SJCRH30 (cell line): Measurements from ENCODE around the gene LRBA. TPM values are rescaled to one million over a fixed set of nuclear protein-coding genes. Genes with fewer than 3 reads are reported as not detected.

ENCODE experiments used
- DNase-seq, 2 experiments: peaks; one replicate each; pipeline ENCODE4 v3.0.0-alpha.2; 2015 to 2020
- H3K27ac ChIP-seq: fragments of 250-450 bp; sonication (Bioruptor Pico); 2 replicates; pipeline ENCODE4 v1.5.1; 2020; ENCODE audit warnings: mild to moderate bottlenecking, moderate library complexity
- H3K27me3 ChIP-seq: fragments of 250-450 bp; sonication (Bioruptor Pico); 2 replicates; pipeline ENCODE4 v1.5.1; 2020; ENCODE audit warnings: mild to moderate bottlenecking, moderate library complexity
- H3K36me3 ChIP-seq: fragments of 250-450 bp; sonication (Bioruptor Pico); 2 replicates; pipeline ENCODE4 v1.5.1; 2020; ENCODE audit warnings: mild to moderate bottlenecking, moderate library complexity
- H3K4me1 ChIP-seq: fragments of 250-450 bp; sonication (Bioruptor Pico); 2 replicates; pipeline ENCODE4 v1.5.1; 2020; ENCODE audit warnings: mild to moderate bottlenecking, moderate library complexity
- H3K4me3 ChIP-seq: fragments of 250-450 bp; sonication (Bioruptor Pico); 2 replicates; pipeline ENCODE4 v1.5.1; 2020; ENCODE audit warnings: mild to moderate bottlenecking, moderate library complexity
- H3K9me3 ChIP-seq: fragments of 250-450 bp; sonication (Bioruptor Pico); replicated peaks from 2 replicates; pipeline ENCODE4 v1.5.1; 2020; ENCODE audit warnings: mild to moderate bottlenecking, moderate library complexity
- total RNA-seq: library from RNA; depleted of rRNA; stranded (reverse); fragments of >200 nt; shearing (Covaris generic); gene quantifications from 2 replicates; pipeline ENCODE4 v1.2.3, GENCODE V29; 2014

The LRBA gene
- total RNA-seq, 1 experiment from 2014 or later = 25.9 TPM

GRCh38 chr4:150325872-150326271, 689.2 kb downstream of the LRBA start:
- no peak for DNase-seq
- H3K36me3 ChIP-seq = no peaks in the 10 kb centered on the region
- H3K9me3 ChIP-seq = no peaks in the 10 kb centered on the region

GRCh38 chr4:150323406-150324325, 691.4 kb downstream of the LRBA start:
- peak; percentile 77 to 90 for DNase-seq
- peak overlapping the region; percentile 79 for H3K27ac ChIP-seq

More at GRCh38 chr4:150325872-150326271, 689.2 kb downstream of the LRBA start:
- Histone ChIP-seq H3K27ac (no peak overlapping the region), H3K27me3 (no peaks in the 10 kb centered on the region), H3K4me3 (no peak overlapping the region), H3K4me1 (peaks cover 13% of the 10 kb centered on the region)

GRCh38 chr4:150322646-150323045, 692.4 kb downstream of the LRBA start:
- no peak overlapping the region for H3K4me3 ChIP-seq
- H3K27ac ChIP-seq = no peak overlapping the region
- peaks cover 13% of the 10 kb centered on the region for H3K4me1 ChIP-seq
- DNase-seq = no peak
- no peaks in the 10 kb centered on the region for H3K27me3 ChIP-seq
- no peaks in the 10 kb centered on the region for H3K36me3 ChIP-seq
- no peaks in the 10 kb centered on the region for H3K9me3 ChIP-seq

More at GRCh38 chr4:150323406-150324325, 691.4 kb downstream of the LRBA start:
- Histone ChIP-seq H3K4me1 (peaks cover 13% of the 10 kb centered on the region), H3K27me3 (no peaks in the 10 kb centered on the region), H3K4me3 (peak overlapping the region; percentile 47), H3K36me3 (no peaks in the 10 kb centered on the region), H3K9me3 (no peaks in the 10 kb centered on the region)

GRCh38 chr4:150321113-150321512, 694.0 kb downstream of the LRBA start:
- Histone ChIP-seq H3K27ac (no peak overlapping the region), H3K27me3 (no peaks in the 10 kb centered on the region), H3K9me3 (no peaks in the 10 kb centered on the region), H3K36me3 (no peaks in the 10 kb centered on the region), H3K4me3 (no peak overlapping the region), H3K4me1 (peaks cover 13% of the 10 kb centered on the region)
- no peak for DNase-seq

- no peak overlapping the region for H3K4me3 ChIP-seq
- no peaks in the 10 kb centered on the region for H3K27me3 ChIP-seq
- no peak overlapping the region for H3K27ac ChIP-seq
- H3K9me3 ChIP-seq = no peaks in the 10 kb centered on the region
- DNase-seq = no peak
- H3K4me1 ChIP-seq = peaks cover 6% of the 10 kb centered on the region; the same call in 1 of the 2 replicates
- H3K36me3 ChIP-seq = no peaks in the 10 kb centered on the region
These were observed 696.1 kb downstream of the LRBA start for GRCh38 chr4:150318971-150319370.

- peaks cover 6% of the 10 kb centered on the region; the same call in 1 of the 2 replicates for H3K4me1 ChIP-seq
- no peaks in the 10 kb centered on the region for H3K27me3 ChIP-seq
- no peak for DNase-seq
- no peaks in the 10 kb centered on the region for H3K36me3 ChIP-seq
- H3K27ac ChIP-seq = no peak overlapping the region
- no peak overlapping the region for H3K4me3 ChIP-seq
- H3K9me3 ChIP-seq = no peaks in the 10 kb centered on the region
These were observed 696.6 kb downstream of the LRBA start for GRCh38 chr4:150318527-150318926.

- H3K4me3 ChIP-seq = no peak overlapping the region
- H3K36me3 ChIP-seq = no peaks in the 10 kb centered on the region
- no peaks in the 10 kb centered on the region for H3K9me3 ChIP-seq
- H3K27me3 ChIP-seq = no peaks in the 10 kb centered on the region
- no peaks in the 10 kb centered on the region for H3K4me1 ChIP-seq
- H3K27ac ChIP-seq = no peak overlapping the region
- no peak for DNase-seq
These were observed 698.5 kb downstream of the LRBA start for GRCh38 chr4:150316332-150317205.

GRCh38 chr4:150315691-150316090, 699.4 kb downstream of the LRBA start:
- DNase-seq = no peak
- no peak overlapping the region for H3K27ac ChIP-seq
- no peaks in the 10 kb centered on the region for H3K36me3 ChIP-seq
- H3K27me3 ChIP-seq = no peaks in the 10 kb centered on the region
- no peaks in the 10 kb centered on the region for H3K9me3 ChIP-seq
- no peaks in the 10 kb centered on the region for H3K4me1 ChIP-seq
- H3K4me3 ChIP-seq = no peak overlapping the region

GRCh38 chr4:150315175-150315574, 699.9 kb downstream of the LRBA start:
- Histone ChIP-seq H3K9me3 (no peaks in the 10 kb centered on the region), H3K4me1 (no peaks in the 10 kb centered on the region), H3K27me3 (no peaks in the 10 kb centered on the region), H3K4me3 (no peak overlapping the region), H3K27ac (no peak overlapping the region), H3K36me3 (no peaks in the 10 kb centered on the region)
- DNase-seq = peak in 1 of 2 experiments; percentile 17

- H3K36me3 ChIP-seq = no peaks in the 10 kb centered on the region
These were observed 701.1 kb downstream of the LRBA start for GRCh38 chr4:150314031-150314430.

GRCh38 chr4:150310159-150310895, 704.8 kb downstream of the LRBA start:
- no peak for DNase-seq
- Histone ChIP-seq H3K36me3 (no peaks in the 10 kb centered on the region), H3K27ac (no peak overlapping the region)

More at GRCh38 chr4:150314031-150314430, 701.1 kb downstream of the LRBA start:
- no peaks in the 10 kb centered on the region for H3K27me3 ChIP-seq
- H3K9me3 ChIP-seq = no peaks in the 10 kb centered on the region
- H3K27ac ChIP-seq = no peak overlapping the region
- H3K4me3 ChIP-seq = no peak overlapping the region
- H3K4me1 ChIP-seq = no peaks in the 10 kb centered on the region
- DNase-seq = no peak

GRCh38 chr4:150308824-150309472, 706.1 kb downstream of the LRBA start:
- no peaks in the 10 kb centered on the region for H3K27me3 ChIP-seq
- H3K27ac ChIP-seq = no peak overlapping the region
- no peak overlapping the region for H3K4me3 ChIP-seq
- H3K4me1 ChIP-seq = 0 out of 2 replicates have a peak, but pooled peaks cover 3% of the 10 kb centered on the region
- no peaks in the 10 kb centered on the region for H3K9me3 ChIP-seq
- H3K36me3 ChIP-seq = no peaks in the 10 kb centered on the region
- DNase-seq = no peak

More at GRCh38 chr4:150310159-150310895, 704.8 kb downstream of the LRBA start:
- no peaks in the 10 kb centered on the region for H3K9me3 ChIP-seq
- no peaks in the 10 kb centered on the region for H3K27me3 ChIP-seq
- no peak overlapping the region for H3K4me3 ChIP-seq
- H3K4me1 ChIP-seq = 0 out of 2 replicates have a peak, but pooled peaks cover 3% of the 10 kb centered on the region

GRCh38 chr4:150306719-150307118, 708.4 kb downstream of the LRBA start:
- H3K27ac ChIP-seq = no peak overlapping the region

GRCh38 chr4:150305995-150306394, 709.1 kb downstream of the LRBA start:
- DNase-seq = no peak
- Histone ChIP-seq H3K4me1 (0 out of 2 replicates have a peak, but pooled peaks cover 3% of the 10 kb centered on the region), H3K4me3 (no peak overlapping the region), H3K27me3 (no peaks in the 10 kb centered on the region), H3K9me3 (no peaks in the 10 kb centered on the region), H3K36me3 (no peaks in the 10 kb centered on the region), H3K27ac (no peak overlapping the region)

More at GRCh38 chr4:150306719-150307118, 708.4 kb downstream of the LRBA start:
- no peak for DNase-seq
- Histone ChIP-seq H3K27me3 (no peaks in the 10 kb centered on the region), H3K4me3 (no peak overlapping the region), H3K9me3 (no peaks in the 10 kb centered on the region), H3K4me1 (0 out of 2 replicates have a peak, but pooled peaks cover 3% of the 10 kb centered on the region), H3K36me3 (no peaks in the 10 kb centered on the region)
